Loucy (cell line): ENCODE measurements around the gene MED13L.
A peak's percentile ranks its signal among the peaks of the same experiment; 100 is the strongest.
"Not testable (repeated sequence)": the region's sequence is repeated elsewhere in the genome, so short reads cannot be mapped to it uniquely, and the experiment has no call there.

Experiments
- H2AFZ ChIP-seq: fragments of 200-600 bp; sonication (generic); 2 replicates; pipeline ENCODE4 v1.6.0; 2016; ENCODE audit warnings: antibody characterized with exemption, mild to moderate bottlenecking, low read length, moderate library complexity
- H3F3A ChIP-seq: fragments of 200-600 bp; 2 replicates; pipeline ENCODE4 v1.6.0; 2016; ENCODE audit warnings: antibody characterized with exemption, low read depth, mild to moderate bottlenecking
- H3K27me3 ChIP-seq: fragments of 200-600 bp; sonication (generic); 2 replicates; pipeline ENCODE4 v1.6.1; 2014; ENCODE audit warnings: low read length, mild to moderate bottlenecking; ENCODE audit not compliant: insufficient read depth, poor library complexity, severe bottlenecking
- H3K36me3 ChIP-seq: fragments of 200-600 bp; sonication (generic); 2 replicates; pipeline ENCODE4 v1.6.1; 2016; ENCODE audit warnings: low read length; ENCODE audit not compliant: insufficient read depth
- H3K4me1 ChIP-seq: fragments of 200-600 bp; sonication (generic); 2 replicates; pipeline ENCODE4 v1.5.1; 2014; ENCODE audit warnings: low read length, mild to moderate bottlenecking; ENCODE audit not compliant: insufficient read depth, poor library complexity, severe bottlenecking
- H3K4me2 ChIP-seq: fragments of 200-600 bp; sonication (generic); 2 replicates; pipeline ENCODE4 v1.6.0; 2014; ENCODE audit warnings: antibody characterized with exemption, low read length, low read depth, mild to moderate bottlenecking; ENCODE audit not compliant: poor library complexity, severe bottlenecking
- H3K4me3 ChIP-seq: fragments of 200-600 bp; sonication (generic); 2 replicates; pipeline ENCODE4 v1.5.1; 2014; ENCODE audit warnings: low read length, mild to moderate bottlenecking, mixed read lengths; ENCODE audit not compliant: poor library complexity, severe bottlenecking
- H3K79me2 ChIP-seq: fragments of 200-600 bp; sonication (generic); 2 replicates; pipeline ENCODE4 v1.6.1; 2014; ENCODE audit warnings: low read length; ENCODE audit not compliant: insufficient read depth
- H3K9ac ChIP-seq: fragments of 200-600 bp; sonication (generic); 2 replicates; pipeline ENCODE4 v1.6.0; 2014; ENCODE audit warnings: mild to moderate bottlenecking, low read depth, low read length, moderate library complexity; ENCODE audit not compliant: poor library complexity, severe bottlenecking
- H3K9me2 ChIP-seq: fragments of 200-600 bp; sonication (generic); replicated peaks from 2 replicates; pipeline ENCODE4 v1.6.1; 2016; ENCODE audit warnings: low read depth, low read length, mixed read lengths
- H3K9me3 ChIP-seq: fragments of 200-600 bp; sonication (generic); 2 replicates; pipeline ENCODE4 v1.6.1; 2014; ENCODE audit warnings: mild to moderate bottlenecking, antibody characterized with exemption, low read length, low read depth; ENCODE audit not compliant: insufficient read depth
- H4K20me1 ChIP-seq: fragments of 200-600 bp; sonication (generic); 2 replicates; pipeline ENCODE4 v1.6.0; 2014; ENCODE audit warnings: antibody characterized with exemption, low read length, mild to moderate bottlenecking; ENCODE audit not compliant: insufficient read depth, poor library complexity, severe bottlenecking
- CTCF ChIP-seq: fragments of 200-600 bp; sonication (generic); conservative IDR thresholded peaks from 2 replicates; pipeline ENCODE4 v1.5.1; 2014; ENCODE audit warnings: mild to moderate bottlenecking, antibody characterized with exemption, low read length
- EZH2phosphoT487 ChIP-seq: fragments of 200-600 bp; IDR thresholded peaks from 2 replicates; pipeline ENCODE4 v1.6.1; 2018; ENCODE audit warnings: antibody characterized with exemption, mild to moderate bottlenecking, moderate library complexity, borderline replicate concordance

The MED13L gene

DNA sequence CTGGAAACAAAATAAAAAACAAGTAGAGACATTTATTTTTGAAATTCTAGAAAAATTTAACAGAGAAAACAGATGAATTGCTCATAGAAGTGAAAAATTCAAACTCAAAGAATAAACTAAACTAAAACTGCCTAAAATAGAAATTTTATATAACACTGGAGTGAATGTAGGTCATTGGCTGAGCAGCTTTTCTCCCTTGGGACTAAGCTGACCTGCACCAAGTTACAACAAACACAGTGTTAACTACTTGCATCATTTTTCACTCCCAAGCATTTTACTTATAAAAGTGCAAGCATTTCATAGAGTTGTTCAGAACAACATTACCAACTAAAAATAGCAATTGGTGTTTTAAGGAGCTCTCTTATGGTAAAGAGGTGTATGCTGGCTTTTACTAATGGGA is 298.1 kb downstream of the MED13L start:
- Histone ChIP-seq H3K9me3 (no peaks in the 10 kb centered on the region), H3K9ac (no peak overlapping the region), H3K27me3 (no peaks in the 10 kb centered on the region), H4K20me1 (no peaks in the 10 kb centered on the region), H3K9me2 (no peaks in the 10 kb centered on the region), H3K36me3 (peaks cover 57% of the 10 kb centered on the region; the same call in 1 of the 2 replicates), H3K4me2 (no peak overlapping the region), H2AFZ (no peak overlapping the region), H3K4me1 (peaks cover 10% of the 10 kb centered on the region), H3K79me2 (no peaks in the 10 kb centered on the region), H3K4me3 (no peak overlapping the region), H3F3A (no peaks in the 10 kb centered on the region)
- TF ChIP-seq CTCF (no peak), EZH2phosphoT487 (no peak)

GRCh38 chr12:115976829-115977228 is 300.7 kb downstream of the MED13L start:
- H3F3A ChIP-seq, H3K9me3 ChIP-seq, H2AFZ ChIP-seq, H3K9me2 ChIP-seq, H3K9ac ChIP-seq, H3K4me3 ChIP-seq, H4K20me1 ChIP-seq, H3K4me2 ChIP-seq, H3K27me3 ChIP-seq, H3K79me2 ChIP-seq: not testable (repeated sequence)
- Histone ChIP-seq H3K36me3 (peaks cover 40% of the 10 kb centered on the region; the same call in 1 of the 2 replicates), H3K4me1 (peaks cover 25% of the 10 kb centered on the region)

DNA sequence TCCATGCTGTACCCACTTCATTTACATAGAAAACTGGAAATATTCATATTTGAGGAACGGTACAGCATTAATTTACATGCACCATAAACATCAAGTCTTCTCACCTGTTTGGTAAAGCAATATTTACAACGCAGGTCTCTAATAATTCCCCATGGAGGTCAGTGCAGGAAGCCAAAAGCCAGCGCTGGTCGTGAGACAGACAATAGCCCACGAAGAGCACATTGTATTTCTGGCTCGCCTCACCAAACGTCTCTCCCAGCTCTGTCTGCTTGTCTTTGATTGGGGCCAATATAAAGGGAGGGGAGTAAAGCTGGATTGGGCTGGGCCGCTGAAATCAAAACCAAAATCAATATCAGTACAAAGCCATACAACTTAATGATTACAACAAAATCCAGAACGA is 302.1 kb downstream of the MED13L start:
- Histone ChIP-seq H3K4me3 (no peak overlapping the region), H4K20me1 (no peaks in the 10 kb centered on the region), H3K79me2 (no peaks in the 10 kb centered on the region), H3K4me1 (peaks cover 25% of the 10 kb centered on the region), H3F3A (no peaks in the 10 kb centered on the region), H2AFZ (no peak overlapping the region), H3K27me3 (no peaks in the 10 kb centered on the region), H3K4me2 (no peak overlapping the region), H3K9me2 (no peaks in the 10 kb centered on the region), H3K36me3 (peaks cover 47% of the 10 kb centered on the region), H3K9me3 (no peaks in the 10 kb centered on the region), H3K9ac (peak overlapping the region; percentile 5)
- no peak for TF ChIP-seq CTCF

GRCh38 chr12:115973968-115974724 is 303.3 kb downstream of the MED13L start:
- Histone ChIP-seq H3K9me2 (no peaks in the 10 kb centered on the region), H3F3A (no peaks in the 10 kb centered on the region), H3K36me3 (peaks cover 46% of the 10 kb centered on the region), H3K27me3 (no peaks in the 10 kb centered on the region), H3K9ac (peak overlapping the region; percentile 5), H3K4me1 (peaks cover 25% of the 10 kb centered on the region), H4K20me1 (no peaks in the 10 kb centered on the region), H2AFZ (no peak overlapping the region), H3K79me2 (no peaks in the 10 kb centered on the region), H3K4me2 (peak overlapping the region; percentile 28), H3K9me3 (no peaks in the 10 kb centered on the region), H3K4me3 (no peak overlapping the region)
- TF ChIP-seq CTCF = peak; percentile 60
- TF ChIP-seq EZH2phosphoT487 = no peak
